IPS-NIHi7 (cell line): ENCODE results near the gene EFCAB8.
"Not testable (repeated sequence)": the region's sequence is repeated elsewhere in the genome, so short reads cannot be mapped to it uniquely, and the experiment has no call there.

Experiments
- DNase-seq: peaks from one replicate; pipeline ENCODE4 v3.0.0; 2012; ENCODE audit warnings: mixed read lengths; ENCODE audit errors: extremely low spot score

EFCAB8 gene

GRCh38 chr20:32972181-32973076, 113.7 kb downstream of the EFCAB8 start:
- DNase-seq = no peak

- DNase-seq = no peak
These were observed 114.5 kb downstream of the EFCAB8 start for GRCh38 chr20:32973077-32973717.

DNA sequence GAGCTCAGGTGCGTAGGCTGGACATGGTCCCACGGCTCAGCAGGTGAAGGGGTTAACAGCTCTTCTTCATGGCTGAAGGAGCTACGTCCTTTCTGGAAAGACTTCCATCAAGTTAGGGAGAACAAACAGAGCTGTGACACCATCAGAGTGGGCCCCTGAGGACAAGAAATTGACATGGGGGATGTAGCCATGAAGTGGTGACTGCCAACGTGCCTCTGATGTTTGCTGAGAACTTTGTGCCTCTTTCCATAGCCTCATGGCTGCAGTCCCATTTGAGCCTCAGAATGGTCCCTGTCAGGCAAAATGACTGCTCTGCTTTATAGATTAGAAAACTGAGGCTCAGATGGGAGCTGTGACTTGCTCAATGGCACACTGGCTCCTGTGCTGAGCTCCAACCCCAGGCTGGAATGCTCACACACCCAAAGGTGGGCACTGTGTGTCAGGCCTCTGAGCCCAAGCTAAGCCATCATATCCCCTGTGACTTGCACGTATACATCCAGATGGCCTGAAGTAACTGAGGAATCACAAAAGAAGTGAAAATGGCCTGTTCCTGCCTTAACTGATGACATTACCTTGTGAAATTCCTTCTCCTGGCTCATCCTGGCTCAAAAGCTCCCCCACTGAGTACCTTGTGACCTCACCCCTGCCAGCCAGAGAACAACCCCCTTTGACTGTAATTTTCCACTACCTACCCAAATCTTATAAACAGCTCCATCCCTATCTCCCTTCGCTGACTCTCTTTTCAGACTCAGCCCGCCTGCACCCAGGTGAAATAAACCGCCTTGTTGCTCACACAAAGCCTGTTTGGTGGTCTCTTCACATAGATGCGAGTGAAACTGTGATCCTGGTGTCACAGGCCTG, 115.7 kb downstream of the EFCAB8 start:
- DNase-seq = not testable (repeated sequence)

DNA sequence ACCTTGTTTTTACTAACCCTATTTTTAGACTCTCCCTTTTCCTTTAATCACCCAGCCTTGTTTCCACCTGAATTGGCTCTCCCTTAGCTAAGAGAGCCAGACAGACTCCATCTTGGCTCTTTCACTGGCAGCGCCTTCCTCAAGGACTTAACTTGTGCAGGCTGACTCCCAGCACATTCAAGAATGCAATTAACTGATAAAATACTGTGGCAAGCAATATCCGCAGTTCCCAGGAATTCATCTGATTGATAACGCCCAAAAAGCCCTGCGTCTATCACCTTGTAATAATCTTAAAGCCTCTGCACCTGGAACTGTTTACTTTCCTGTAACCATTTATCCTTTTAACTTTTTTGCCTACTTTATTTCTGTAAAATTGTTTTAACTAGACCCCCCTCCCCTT, 116.4 kb downstream of the EFCAB8 start:
- not testable (repeated sequence) for DNase-seq

- DNase-seq = no peak
These were observed 117.3 kb downstream of the EFCAB8 start for GRCh38 chr20:32975698-32976674.

DNA sequence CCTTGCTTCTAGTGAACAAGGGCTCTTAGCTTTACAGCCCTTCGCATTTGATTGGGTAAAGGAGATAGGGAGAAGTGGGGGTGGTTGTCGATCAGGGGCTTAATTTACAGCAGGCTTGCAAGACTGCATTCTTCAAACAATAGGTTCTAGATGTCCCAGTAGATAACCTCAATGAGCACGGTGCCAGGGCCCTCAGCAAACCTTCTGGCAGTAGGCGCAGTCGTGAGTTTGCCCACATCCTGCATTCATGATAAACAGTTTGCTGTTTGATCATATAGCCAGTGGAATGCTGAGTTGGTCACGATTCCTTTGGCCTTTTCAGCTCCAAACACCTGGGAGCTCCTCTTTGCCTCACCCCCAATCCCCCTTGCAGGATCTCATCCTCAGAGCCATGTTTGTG, 118.0 kb downstream of the EFCAB8 start:
- DNase-seq = no peak

- DNase-seq = no peak
These were observed 118.7 kb downstream of the EFCAB8 start for GRCh38 chr20:32977281-32978008.

GRCh38 chr20:32978009-32978335, 119.2 kb downstream of the EFCAB8 start:
- no peak for DNase-seq

DNA sequence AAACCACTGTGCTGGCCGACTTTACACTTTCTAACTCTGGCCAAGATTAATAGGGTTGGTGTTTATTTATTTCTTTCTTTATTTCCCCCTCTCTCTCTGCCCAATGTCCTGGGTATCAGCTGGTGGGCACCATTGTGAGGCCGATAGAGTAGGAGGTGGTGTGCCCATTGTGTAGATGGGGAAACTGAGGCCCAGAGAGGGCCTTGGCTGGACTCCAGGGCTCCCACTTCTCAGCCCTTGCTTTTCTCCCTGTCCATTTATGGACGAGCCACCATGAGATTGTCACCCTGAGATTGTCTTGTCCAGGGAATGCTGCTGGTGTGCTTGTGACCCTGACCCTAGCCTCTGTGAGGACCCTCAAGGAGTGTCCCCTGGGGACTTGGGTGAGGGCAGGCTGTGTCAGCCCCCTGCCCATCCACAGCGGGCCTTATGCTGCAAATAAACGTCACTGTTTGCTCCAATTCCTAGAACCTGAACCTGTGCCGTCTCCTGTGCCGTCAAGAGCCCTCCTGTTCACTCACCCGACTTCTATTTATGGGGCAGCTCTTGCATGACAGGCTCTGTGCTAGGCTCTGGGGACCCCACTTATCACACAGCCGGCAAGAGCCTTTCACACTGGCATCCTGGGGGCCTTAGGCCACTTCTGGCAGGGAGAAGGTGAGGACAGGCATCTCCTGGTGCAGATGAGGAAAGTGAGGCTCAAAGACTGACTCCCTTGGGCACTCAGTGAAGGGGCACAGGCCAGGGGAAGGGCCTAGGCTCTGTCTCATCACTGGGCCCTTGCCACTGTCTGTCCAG, 120.7 kb downstream of the EFCAB8 start:
- DNase-seq = no peak

GRCh38 chr20:32980131-32980941, 121.6 kb downstream of the EFCAB8 start:
- no peak for DNase-seq

- DNase-seq = no peak
These were observed 122.3 kb downstream of the EFCAB8 start for GRCh38 chr20:32980990-32981389.

DNA sequence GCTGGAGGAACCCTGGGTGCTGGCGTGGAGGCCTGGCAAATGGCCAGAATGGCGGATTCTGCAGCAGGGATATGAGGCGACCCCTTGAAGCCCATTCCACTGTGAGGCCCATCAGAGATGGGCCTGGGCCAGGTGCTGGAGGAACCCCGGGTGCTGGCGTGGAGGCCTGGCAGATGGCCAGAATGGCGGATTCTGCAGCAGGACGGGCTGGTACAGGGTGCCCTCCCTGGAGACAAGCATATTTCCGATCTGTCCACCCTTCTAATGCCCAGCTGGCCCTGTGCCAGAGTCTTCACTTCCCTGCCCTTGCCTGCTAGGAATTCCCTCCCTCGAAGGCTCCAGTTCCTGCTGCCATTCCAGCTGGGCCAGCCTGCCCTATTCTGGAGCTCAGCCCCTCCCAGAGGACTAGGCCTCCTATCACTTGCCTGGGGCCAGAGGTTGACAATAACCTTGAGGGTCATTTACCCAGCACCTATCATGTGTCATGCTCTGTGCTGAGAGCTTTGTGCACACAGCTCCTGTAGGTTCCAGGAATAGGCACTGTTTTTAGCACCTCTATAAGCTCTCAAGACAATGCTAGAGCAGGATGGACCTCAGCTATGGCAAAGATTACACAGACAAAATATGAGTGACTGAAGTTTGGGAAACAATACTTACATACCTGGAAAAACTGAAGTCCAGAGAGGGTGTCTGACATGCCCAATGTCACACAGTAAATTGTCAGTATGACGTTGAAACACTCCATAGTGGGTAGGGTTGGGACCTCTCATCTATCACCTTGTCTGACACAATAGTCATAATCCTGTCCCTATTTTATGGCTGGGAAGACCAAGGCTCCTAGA, 124.1 kb downstream of the EFCAB8 start:
- DNase-seq = no peak

DNA sequence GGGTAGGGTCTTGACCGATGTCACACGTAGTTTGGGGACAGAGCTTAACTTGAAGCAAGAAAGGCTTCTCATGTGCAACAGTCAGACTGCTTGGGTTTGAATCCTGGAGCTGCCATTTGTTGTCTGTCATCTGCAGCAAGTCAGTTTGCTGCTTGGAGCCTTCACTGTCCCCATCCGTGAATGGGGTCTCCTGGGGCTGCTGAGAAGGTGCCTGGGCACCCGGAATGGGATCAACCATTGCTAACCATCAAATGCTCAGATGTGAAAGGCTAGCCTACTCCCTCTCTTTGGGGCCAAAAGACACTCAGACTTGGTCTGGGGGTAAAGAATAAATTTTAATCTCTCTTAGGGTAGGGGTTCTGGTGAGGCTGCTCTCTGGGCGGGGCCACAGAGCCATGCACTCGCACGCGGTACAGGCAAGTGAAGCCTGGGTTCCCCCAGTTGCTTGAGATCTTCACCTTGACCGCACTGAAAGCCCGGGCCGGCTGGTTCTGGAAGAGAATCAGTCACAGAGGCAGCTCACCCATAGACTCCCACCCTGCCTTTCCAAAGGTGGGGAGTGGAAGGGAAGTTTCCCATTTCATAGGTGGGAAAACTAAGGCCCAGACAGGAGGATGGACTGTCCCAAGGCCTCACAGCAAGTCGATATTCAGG, 124.9 kb downstream of the EFCAB8 start:
- no peak for DNase-seq

DNA sequence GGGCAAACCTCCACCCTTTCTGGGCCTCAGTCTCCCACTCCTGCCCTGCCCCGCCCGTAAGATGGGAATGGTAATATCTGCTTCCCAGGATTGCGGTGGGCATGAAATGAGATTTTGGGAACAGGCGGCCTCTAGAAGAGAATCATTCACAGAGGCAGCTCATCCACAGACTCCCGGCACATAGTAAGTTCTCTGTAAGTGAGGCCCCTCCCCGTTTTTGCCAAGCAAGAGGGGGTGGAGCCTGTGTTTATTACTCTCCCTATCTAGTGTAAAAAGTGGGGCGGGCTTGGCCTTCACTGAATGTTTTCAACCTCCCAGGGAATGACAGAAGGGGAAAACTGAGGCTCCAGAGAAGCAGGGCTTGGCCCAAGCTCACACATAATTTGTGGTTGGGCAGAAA, 125.5 kb downstream of the EFCAB8 start:
- DNase-seq = peak; percentile 52

GRCh38 chr20:32984631-32985354, 126.1 kb downstream of the EFCAB8 start:
- DNase-seq = no peak

- no peak for DNase-seq
These were observed 126.9 kb downstream of the EFCAB8 start for GRCh38 chr20:32985596-32985995.
